ENCODE data around the gene NEK11.
A peak's percentile ranks its signal among the peaks of the same experiment; 100 is the strongest.

NEK11 gene

DNA sequence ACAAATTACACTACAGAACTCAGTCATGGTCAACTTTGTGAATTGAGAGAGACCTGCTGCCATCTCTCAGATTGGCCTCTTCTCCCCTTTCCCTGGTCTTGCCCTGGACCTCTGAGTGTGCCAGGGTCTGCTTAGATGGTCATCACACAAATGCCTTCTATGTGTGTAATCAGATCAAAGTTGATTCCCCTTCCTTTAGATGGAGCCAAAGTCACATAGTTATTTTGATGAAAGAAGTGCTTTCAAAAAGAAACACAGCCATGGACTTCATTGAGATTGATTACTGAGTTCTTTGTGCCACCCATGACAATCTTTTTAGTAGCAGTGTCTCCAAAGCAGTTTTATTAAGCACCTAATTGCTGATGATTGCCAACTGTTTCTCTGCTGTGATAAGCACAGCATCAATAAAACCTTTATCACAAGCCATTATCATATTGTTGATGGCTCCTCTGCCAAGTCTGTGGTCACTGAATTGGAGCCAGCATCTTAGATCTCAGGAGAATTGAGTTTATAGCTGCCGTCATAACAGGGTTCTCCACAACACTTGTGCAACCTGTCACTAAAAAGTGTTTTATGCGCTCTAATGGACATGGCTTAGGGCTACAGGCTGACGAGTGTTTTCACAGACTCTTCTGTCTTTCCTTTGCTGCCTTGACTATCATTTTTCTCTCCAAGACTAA, 205.2 kb downstream of the NEK11 start:
- DNase-seq: peak; percentile 91

DNA sequence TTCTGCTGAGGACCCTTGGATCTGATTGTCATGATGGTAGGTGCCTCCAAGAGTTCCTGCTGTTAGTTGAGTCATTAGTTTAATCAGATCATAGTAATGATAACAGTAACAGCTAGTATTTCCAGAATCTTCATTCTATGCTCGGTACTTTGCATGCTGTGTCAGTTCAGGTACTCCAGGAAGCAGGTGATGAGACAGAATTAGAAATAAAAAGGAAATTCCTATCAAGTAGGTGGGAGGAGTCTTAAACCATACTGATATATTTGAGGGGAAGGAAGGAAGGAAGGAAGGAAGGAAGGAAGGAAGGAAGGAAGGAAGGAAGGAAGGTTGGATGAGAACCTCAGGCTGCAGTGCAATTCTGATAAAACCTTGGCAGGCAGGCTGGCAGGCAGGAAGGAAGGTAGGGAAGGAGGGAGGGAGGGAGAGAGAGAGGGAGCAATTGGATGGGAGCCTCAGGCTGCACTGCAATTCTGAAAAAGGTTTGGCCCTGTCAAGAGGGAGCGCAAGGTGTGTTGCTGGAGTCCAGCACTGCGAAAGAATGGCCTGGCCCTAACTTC, 206.1 kb downstream of the NEK11 start:
- DNase-seq: no peak

DNA sequence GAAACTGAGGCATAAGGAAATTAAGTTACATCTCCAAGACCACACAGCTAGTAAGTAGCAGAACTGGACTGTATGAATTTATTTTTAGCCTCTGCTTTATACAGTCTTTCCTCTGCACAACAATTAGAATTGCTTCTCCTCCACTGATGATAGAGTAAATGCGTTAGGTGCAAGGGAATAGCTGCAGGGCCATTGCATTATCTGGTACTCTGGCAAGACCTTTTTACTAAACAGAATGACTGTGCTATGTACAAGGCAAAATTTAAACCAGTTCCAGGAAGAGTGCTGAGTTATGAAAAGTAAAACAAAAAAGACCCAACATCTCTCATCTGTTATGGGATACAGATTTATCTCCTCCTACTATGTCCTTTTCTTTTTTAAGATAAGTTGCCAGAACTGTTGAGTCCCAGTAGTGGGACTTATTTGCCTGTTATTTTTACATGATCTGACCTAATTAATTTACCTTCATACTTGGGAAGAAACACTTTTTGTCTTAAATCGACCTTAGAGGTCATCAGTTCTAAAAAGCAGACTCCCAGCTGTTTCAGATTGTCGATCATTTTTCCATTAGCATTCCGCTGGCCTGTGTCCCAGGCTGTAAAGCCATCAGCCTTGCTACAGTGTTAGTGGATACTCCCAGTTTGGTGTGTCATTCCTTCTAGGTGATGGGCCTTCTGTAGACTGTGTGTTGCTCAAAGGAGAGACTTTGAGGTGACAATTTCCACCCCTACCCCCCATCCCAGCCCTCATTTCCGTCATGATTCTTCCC, 207.4 kb downstream of the NEK11 start:
- DNase-seq: no peak

DNA sequence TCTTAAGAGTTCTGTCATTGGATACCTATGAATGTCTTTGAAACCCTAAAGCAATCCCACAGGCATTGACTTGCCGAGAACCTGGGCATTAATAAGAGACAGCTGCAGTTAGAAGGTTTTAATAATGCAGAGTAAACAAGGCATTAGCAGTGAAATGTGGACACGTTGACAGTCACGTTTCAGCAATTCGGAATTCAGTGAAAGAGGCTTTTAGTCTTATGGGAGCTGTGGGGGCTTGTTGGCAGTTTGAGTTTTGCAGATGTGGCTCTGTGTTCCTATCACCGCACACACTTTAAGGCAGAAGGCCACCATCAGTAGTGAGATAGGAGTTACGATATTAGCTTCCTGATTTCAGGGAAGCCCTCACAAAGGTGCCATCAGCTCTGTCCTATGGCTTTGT, 209.7 kb downstream of the NEK11 start:
- peak; percentile 94 for DNase-seq

DNA sequence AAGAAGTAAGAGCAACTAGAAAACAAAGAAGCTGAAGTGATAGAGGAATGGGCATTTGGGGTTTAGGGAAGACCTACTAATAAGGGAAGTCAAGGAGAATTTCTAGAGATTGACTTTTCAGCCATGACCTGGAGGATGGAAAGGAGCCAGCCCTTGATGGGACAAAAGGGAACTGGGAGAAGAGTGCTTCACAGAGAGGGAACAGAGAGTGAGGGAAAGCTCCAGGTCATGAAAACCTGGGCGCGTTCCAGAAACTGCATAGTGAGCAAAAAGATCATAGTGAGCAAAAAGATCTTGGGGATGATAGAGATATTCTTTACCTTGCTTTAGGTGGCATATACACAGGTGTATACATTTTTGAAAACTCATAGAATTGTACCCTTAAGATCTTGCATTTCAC, 211.8 kb downstream of the NEK11 start:
- no peak for DNase-seq

DNA sequence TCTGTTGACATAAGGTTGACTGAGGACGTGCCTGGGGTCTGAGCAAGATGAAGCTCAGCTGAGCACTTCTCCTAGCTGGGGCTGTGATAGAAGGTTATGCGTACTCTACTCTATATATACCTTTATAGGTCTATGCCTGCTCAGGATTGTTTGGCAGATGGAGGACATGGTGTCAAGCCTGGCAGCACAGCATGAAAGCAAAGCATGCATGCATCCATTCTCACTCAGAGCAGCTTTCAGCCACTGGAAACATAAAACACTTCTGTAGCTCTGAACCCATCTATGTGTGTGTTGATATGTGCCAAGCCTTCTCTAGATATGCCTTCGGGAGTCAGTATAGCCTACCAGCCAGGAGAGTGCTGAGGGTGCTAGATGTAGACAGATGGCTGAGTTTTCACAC, 212.6 kb downstream of the NEK11 start:
- no peak for DNase-seq

DNA sequence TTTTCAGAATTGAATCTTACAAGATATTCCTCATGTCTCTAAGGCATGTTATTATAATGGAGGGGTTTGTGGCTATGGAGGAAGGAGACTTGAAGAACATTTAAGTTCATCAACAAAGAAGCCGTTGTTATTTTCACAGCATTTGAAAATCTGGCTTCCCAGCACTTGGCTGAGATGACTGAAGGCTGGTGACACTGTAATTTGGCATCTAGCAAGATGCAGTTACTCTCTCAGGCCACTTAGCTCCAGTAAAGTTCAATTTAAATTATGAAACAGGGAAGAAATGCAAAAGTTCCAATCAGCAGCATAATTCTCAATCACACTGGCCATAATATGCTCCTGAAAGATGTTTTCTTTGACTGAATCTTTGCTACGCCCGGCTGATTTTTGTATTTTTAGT, 215.5 kb downstream of the NEK11 start:
- no peak for DNase-seq

DNA sequence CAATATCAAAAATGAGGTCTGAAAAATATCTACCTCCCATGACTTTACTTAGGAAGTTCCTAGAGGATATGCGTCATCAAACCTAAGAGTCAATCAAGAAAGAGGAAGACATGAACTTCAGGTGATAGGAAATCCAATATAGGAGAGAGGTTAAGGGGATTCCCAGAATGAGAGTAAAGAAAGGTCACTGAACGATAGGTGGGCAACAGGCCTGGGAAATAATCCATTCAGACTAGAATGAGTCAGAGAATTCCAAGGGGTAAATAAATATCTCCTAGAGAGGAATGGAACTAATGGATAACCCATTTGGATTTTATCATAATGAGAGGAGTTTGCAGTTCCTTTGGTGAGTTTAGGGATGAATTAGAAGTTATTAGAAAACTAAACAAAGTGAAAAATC, 223.8 kb downstream of the NEK11 start:
- DNase-seq: no peak

DNA sequence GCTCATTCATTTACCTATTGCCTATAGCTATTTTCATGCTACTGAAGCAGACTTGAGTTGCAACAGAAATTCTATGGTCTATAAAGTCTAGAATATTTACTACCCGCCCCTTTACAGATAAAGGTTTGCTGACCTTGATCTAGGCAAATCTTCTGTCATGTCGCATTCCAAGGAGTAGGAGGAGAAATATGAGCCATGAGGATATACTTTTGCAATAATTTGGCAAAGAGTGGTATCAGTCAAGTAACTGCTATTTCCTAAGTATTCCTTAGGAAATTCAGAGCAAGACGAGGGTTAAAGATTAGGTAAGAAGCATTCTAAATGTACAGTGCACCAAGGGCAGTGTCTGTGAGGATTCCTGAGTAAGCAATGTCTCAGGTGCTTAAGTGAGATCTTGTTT, 233.8 kb downstream of the NEK11 start:
- no peak for DNase-seq

DNA sequence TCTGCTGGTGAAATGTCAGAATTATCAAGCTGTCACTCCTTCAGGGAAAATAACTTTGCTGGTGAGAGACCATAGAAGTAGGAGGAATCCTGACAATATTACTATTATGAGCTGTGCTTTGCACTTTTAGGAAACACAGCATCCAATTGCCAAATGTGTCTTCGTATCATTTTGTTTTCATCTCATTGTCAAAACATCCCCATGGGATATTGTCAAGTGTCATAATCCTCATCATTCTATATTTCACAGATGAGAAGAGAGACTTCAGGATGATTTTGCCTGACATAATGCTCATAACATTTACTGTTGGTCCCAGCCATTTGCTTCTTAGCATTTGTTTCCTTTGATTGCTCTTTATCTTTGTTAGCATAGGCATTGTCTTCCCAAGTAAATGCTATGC, 234.4 kb downstream of the NEK11 start:
- no peak for DNase-seq

DNA sequence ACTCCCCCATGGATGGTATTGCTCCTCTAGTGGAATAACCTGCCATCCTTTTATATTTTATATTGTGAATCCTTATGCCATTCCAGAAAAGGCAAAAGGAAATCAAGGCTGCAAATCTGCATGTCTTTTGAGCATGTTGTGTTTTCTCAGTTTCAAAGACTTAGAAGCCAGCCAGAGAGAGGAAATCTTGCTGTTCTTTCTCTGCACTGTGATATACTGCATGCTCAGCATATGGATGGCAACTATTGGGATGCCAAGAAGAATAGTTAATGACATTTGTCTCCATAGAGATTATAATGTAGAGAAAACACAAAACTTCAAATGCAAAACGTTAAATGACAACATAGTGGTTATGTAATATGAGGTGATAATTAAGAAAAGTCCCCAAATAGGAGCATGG, 248.9 kb downstream of the NEK11 start:
- no peak for DNase-seq

DNA sequence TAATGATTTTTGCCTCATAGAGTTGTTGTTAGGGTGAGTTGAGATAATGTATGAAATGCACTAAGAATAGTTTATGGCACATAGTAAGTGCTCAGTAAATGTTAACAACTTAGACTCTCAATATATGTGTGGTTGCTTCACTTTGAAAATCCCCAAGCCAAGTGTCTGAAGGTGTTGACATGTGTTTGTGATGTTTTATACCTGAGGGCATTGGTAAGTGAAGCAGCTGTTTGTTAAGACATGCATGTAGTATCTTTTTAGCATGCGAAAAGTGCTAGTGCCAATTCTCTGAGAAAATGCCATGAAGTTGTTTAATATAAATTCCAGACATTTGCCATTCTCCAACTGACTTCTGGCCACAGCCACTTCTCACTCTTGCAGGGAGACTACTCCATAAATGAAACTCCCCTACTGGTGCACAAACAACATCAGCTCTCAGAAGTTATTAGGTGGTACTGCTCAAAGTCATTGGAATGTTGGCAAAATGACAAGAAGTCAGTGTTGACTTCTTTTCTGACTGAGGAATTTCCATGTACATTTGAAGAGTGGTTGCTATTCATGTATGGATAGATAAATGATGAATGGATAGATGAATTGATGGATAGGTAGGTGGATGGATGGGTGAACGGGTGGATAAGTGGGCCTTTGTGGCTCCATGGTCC, 251.3 kb downstream of the NEK11 start:
- no peak for DNase-seq

DNA sequence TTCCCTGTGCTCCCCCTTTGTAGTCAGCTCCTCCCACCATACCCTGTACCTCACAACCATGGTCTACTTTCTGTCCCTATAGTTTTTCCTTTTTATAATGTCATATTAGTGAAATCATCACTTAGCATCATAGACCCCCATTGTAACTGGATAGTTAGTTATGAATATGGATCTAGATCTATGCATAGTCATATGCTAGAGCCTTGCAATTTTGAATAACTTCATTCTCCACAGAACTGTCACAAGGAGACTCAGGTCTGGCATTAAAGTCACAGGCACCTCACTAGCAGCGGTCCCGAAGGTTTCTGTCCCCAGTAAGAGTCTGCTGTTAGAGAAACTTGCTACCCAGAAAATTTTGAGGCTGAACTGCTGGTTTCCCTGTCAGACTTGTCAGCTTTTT, 252.9 kb downstream of the NEK11 start:
- DNase-seq: no peak

DNA sequence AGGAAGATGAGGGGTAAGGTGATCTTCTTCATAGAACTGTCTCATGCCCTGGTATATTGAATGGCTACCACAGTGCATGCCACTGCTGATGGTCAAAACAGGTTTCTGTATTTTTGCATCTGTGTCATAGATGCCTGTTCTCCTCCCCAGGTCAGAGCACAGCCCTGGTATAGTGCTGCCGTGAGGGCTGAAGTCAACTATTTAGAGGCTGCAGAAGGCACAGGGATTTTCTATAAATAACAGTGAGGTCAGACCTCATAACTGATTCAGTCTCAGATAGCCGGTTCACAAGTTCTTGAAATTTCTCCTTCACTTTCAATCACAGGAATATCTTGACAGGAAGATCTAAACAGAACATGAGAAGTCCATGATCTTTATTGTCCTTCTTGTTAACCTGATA, 255.7 kb downstream of the NEK11 start:
- no peak for DNase-seq

DNA sequence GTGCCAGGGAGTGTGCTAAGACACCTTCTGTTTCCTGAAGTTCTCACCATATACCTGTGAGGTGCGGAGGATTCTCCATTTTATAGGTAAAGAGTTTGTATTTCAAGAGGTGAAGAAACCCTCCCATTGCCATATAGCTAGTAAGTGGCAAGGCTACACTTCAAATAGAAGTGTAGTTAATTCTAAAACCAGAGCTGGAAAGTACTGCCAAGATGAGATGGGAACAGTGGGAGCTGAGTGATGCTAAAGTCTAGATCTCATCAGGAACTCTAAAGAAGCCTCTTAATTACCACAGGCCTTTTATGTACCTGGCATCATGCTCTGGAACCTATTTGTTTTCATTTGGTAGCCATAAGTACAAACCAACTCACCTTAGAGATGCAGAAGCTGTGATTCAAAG, 256.3 kb downstream of the NEK11 start:
- DNase-seq: no peak

DNA sequence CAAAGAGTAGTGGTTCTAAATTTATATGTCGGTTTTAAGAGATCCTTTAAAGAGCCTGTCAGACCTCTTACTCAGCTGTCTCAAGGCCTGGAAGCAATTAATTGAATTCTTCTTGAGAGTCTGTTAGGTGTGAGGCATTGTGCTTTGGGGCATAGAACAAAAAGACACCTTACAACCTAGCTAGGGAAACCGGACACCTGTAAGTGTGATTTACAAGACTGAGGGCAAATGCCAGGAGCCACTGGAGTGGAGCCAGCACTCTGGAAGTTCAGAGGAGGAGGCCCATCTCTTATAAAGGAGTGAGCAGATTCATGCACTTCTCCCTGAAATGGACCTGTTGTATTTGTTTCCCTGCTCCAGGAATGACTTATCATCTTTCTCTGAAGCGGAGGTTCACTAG, 257.2 kb downstream of the NEK11 start:
- DNase-seq: peak; percentile 8

DNA sequence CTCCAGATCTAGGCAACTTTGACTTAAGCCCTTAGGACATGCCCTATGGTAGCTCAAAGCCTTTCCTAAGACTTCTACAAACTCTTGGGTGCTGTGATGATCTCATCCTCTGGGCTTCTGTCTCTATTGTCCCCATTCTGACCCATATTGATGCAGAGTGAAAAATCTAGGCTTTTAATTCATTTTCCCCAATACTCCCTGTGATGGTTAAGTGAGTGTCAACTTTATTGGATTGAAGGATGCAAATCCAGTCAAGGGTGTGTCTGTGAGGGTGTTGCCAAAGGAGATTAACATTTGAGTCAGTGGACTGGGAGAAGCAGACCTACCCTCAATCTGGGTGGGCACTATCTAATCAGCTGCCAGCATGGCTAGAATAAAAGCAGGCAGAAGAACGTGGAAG, 257.6 kb downstream of the NEK11 start:
- DNase-seq: no peak

DNA sequence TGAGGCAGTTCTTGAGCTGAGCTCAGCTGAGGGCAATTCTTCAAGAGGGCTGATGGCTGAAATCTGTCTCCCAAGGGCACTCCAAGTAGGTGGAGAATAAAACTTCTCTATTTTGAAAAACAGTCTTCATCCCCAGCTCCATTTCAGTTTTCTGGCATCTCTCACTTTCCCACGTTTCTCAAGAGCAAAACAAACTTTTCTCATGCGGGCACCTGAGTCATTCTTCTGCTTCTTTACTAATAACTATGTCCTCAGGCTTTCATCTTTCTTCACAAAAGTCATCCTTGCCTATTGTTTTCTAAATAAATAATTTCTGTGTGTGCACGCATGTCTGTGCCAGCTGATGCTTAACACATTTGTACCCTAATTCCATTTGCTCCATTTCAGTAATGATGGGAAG, 258.8 kb downstream of the NEK11 start:
- DNase-seq: no peak

DNA sequence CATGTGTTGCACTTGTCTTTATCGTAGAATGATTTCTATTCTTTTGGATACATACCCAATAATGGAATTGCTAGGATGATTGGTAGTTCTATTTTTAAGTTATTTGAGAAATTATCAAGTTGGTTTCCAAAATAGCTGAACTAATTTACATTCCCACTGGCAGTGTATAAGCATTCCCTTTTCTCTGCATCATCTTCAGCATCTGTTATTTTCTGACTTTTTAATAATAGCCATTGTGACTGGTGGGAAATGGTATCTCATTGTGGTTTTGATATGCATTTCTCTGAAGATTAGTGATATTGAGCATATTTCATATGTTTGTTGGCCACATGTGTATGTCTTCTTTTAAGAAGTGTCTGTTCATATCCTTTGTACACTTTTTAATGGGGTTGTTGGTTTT, 273.2 kb downstream of the NEK11 start:
- no peak for DNase-seq

DNA sequence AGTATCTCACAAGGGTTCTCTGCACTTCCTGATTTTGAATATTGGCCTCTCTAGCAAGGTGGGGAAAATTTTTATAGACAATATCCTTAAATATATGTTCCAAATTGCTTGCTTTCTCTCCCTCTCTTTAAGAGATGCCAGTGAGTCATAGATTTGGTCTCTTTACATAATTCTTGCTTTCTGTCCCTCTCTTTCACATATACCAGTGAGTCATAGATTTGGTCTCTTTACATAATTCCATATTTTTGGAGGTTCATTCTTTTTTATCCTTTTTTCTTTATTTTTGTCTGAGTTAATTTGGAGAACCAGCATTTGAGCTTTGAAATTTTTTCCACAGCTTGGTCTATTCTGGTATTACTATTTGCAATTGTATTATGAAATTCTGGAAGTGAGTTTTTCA, 277.2 kb downstream of the NEK11 start:
- no peak for DNase-seq

DNA sequence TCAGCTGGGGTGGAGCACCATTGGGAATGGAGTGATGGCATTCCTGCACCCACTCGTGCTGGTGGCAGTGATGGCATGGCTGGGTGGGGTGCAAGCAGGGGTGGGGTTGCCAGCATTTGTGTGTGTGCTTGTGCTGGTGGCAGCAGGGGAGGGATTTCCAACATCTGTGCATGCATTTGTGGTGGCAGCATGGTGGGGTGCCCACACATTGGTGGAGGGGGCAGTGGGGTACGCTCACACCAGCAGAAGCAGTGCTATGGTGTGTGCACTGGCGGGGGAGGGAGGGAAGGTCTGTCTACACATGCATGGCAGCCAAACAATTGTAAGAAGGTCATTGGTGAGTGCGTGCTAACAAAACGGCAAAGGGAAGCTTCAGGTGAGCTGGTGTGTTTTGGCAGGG, 278.2 kb downstream of the NEK11 start:
- no peak for DNase-seq

DNA sequence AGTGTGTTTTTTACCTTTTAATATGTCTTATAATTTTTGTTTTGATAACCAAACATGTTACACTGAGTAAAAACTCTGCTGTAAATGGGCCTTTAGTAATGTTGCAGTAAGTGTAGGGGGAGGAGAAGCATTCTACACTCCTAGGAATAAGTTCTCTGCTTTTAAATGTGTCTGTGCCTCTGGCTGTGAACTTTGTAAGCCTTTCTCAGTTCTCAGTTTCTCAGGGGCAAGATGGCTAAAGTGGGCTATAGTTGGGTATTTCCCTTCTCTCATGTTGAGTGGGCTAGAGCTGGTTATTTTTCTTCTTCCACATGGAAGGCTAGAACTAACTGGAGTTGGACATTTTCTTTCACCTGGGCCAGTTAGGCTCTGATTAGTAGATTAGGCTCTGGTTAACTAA, 279.6 kb downstream of the NEK11 start:
- no peak for DNase-seq

DNA sequence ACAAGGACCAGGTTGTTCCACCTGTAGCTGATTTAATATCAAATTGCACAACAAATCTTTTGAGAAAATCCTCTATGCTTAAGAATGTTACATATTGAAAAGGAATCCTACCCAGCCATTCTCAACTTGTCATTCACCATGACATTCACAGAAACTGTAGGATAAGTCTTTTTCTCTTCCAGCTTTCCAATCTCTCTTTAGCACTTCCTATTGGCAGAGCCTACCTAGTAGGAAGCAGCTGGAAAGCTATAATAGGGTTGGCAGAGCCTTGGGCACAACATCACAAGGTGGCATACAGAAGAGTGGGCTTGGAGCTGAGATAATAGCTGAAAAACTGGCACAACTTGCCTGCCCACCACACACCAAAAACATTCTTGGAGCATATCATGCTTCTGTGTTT, 287.6 kb downstream of the NEK11 start:
- no peak for DNase-seq

DNA sequence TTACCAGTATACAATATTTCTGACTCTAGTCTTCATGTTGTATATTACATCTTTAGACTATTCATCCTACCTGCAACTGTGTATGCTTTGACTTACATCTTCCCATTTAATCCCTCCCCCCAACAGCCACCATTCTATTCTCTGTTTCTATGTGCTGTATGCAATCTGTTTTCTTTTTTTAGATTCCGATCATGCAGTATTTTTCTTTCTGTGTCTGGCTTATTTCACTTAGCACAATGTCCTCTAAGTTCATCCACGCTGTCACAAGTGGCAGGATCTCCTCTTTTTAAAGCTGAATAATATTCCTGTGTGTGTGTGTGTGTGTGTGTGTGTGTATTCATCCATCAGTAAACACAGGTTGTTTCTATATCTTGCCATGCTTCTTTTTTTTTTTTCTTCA, 288.5 kb downstream of the NEK11 start:
- DNase-seq: no peak
